ENCODE measurements around the gene FAHD1.

FAHD1 gene

GRCh38 chr16:1858189-1858865, 31.3 kb downstream of the FAHD1 start:
- no peaks in the 10 kb centered on the region for H3K9me3 ChIP-seq (ENCODE audit: severe bottlenecking)
- no peak overlapping the region for H3K27ac ChIP-seq (ENCODE audit: poor library complexity, severe bottlenecking)
- ATAC-seq (ENCODE audit: low read depth) (no peak), DNase-seq (ENCODE audit: low spot score) (no peak)
- TF ChIP-seq CTCF (IDR thresholded peaks at IDR 0.05; ENCODE audit: poor library complexity, severe bottlenecking), result no peak
- H3K27me3 ChIP-seq (ENCODE audit: insufficient read depth, poor library complexity, severe bottlenecking), result peaks cover 22% of the 10 kb centered on the region
- no peaks in the 10 kb centered on the region for H3K36me3 ChIP-seq (ENCODE audit: low read depth)
- H3K4me3 ChIP-seq (ENCODE audit: severe bottlenecking), result no peak overlapping the region
- no peaks in the 10 kb centered on the region for H3K4me1 ChIP-seq (ENCODE audit: insufficient read depth, poor library complexity, severe bottlenecking)

GRCh38 chr16:1859650-1860049, 32.6 kb downstream of the FAHD1 start:
- peak; percentile 70; the same call in 2 of the 3 replicates for ATAC-seq (ENCODE audit: low read depth)
- Histone ChIP-seq H3K27me3 (ENCODE audit: insufficient read depth, poor library complexity, severe bottlenecking) (peaks cover 22% of the 10 kb centered on the region), H3K4me1 (ENCODE audit: insufficient read depth, poor library complexity, severe bottlenecking) (no peaks in the 10 kb centered on the region), H3K36me3 (ENCODE audit: low read depth) (no peaks in the 10 kb centered on the region), H3K9me3 (ENCODE audit: severe bottlenecking) (no peaks in the 10 kb centered on the region), H3K27ac (ENCODE audit: poor library complexity, severe bottlenecking) (no peak overlapping the region), H3K4me3 (ENCODE audit: severe bottlenecking) (no peak overlapping the region)
- no peak for TF ChIP-seq CTCF (IDR thresholded peaks at IDR 0.05; ENCODE audit: poor library complexity, severe bottlenecking)
- DNase-seq (ENCODE audit: low spot score), result no peak

- Histone ChIP-seq H3K4me3 (ENCODE audit: severe bottlenecking) (no peak overlapping the region), H3K4me1 (ENCODE audit: insufficient read depth, poor library complexity, severe bottlenecking) (no peaks in the 10 kb centered on the region), H3K27me3 (ENCODE audit: insufficient read depth, poor library complexity, severe bottlenecking) (peaks cover 22% of the 10 kb centered on the region), H3K9me3 (ENCODE audit: severe bottlenecking) (no peaks in the 10 kb centered on the region), H3K36me3 (ENCODE audit: low read depth) (no peaks in the 10 kb centered on the region), H3K27ac (ENCODE audit: poor library complexity, severe bottlenecking) (no peak overlapping the region)
- TF ChIP-seq CTCF (IDR thresholded peaks at IDR 0.05; ENCODE audit: poor library complexity, severe bottlenecking), result no peak
- ATAC-seq (ENCODE audit: low read depth) (no peak), DNase-seq (ENCODE audit: low spot score) (no peak)
Measured at GRCh38 chr16:1861730-1862129, 34.7 kb downstream of the FAHD1 start.

- Histone ChIP-seq H3K4me3 (ENCODE audit: severe bottlenecking) (no peak overlapping the region), H3K9me3 (ENCODE audit: severe bottlenecking) (no peaks in the 10 kb centered on the region), H3K27me3 (ENCODE audit: insufficient read depth, poor library complexity, severe bottlenecking) (peaks cover 15% of the 10 kb centered on the region), H3K36me3 (ENCODE audit: low read depth) (no peaks in the 10 kb centered on the region), H3K27ac (ENCODE audit: poor library complexity, severe bottlenecking) (no peak overlapping the region), H3K4me1 (ENCODE audit: insufficient read depth, poor library complexity, severe bottlenecking) (no peaks in the 10 kb centered on the region)
- DNase-seq (ENCODE audit: low spot score), result no peak
- TF ChIP-seq CTCF (IDR thresholded peaks at IDR 0.05; ENCODE audit: poor library complexity, severe bottlenecking), result no peak
- ATAC-seq (ENCODE audit: low read depth), result no peak
Measured at GRCh38 chr16:1862394-1862793, 35.4 kb downstream of the FAHD1 start.

GRCh38 chr16:1863681-1864460, 36.9 kb downstream of the FAHD1 start:
- H3K4me1 ChIP-seq (ENCODE audit: insufficient read depth, poor library complexity, severe bottlenecking), result no peaks in the 10 kb centered on the region
- H3K27ac ChIP-seq (ENCODE audit: poor library complexity, severe bottlenecking), result no peak overlapping the region
- peaks cover under 1% of the 10 kb centered on the region for H3K27me3 ChIP-seq (ENCODE audit: insufficient read depth, poor library complexity, severe bottlenecking)
- TF ChIP-seq CTCF (IDR thresholded peaks at IDR 0.05; ENCODE audit: poor library complexity, severe bottlenecking), result peak; percentile 83
- H3K36me3 ChIP-seq (ENCODE audit: low read depth), result no peaks in the 10 kb centered on the region
- H3K9me3 ChIP-seq (ENCODE audit: severe bottlenecking), result no peaks in the 10 kb centered on the region
- H3K4me3 ChIP-seq (ENCODE audit: severe bottlenecking), result no peak overlapping the region
- DNase-seq (ENCODE audit: low spot score), result no peak
- no peak for ATAC-seq (ENCODE audit: low read depth)

All from RWPE2 (cell line).